Erythroblast (primary cell): ENCODE results near the gene CCKAR.

ENCODE experiments used
- GATA1 ChIP-seq: IDR thresholded peaks from 2 replicates; pipeline ENCODE4 v1.6.1; 2011; ENCODE audit warnings: low read depth, mild to moderate bottlenecking, control low read depth, low read length, moderate library complexity
- POLR2A ChIP-seq: IDR thresholded peaks from 2 replicates; pipeline ENCODE4 v1.6.1; 2011; ENCODE audit warnings: mild to moderate bottlenecking, low read length

- TF ChIP-seq POLR2A (no peak), GATA1 (no peak)
Observed at GRCh38 chr4:26451597-26451996, 38.7 kb downstream of the CCKAR start.
